ENCODE data around the gene C20orf204.

The C20orf204 gene

GRCh38 chr20:64071341-64072332 lies 35.7 kb downstream of the C20orf204 start:
- no peak for DNase-seq (ENCODE audit: low read depth in 2 of 2)

DNA sequence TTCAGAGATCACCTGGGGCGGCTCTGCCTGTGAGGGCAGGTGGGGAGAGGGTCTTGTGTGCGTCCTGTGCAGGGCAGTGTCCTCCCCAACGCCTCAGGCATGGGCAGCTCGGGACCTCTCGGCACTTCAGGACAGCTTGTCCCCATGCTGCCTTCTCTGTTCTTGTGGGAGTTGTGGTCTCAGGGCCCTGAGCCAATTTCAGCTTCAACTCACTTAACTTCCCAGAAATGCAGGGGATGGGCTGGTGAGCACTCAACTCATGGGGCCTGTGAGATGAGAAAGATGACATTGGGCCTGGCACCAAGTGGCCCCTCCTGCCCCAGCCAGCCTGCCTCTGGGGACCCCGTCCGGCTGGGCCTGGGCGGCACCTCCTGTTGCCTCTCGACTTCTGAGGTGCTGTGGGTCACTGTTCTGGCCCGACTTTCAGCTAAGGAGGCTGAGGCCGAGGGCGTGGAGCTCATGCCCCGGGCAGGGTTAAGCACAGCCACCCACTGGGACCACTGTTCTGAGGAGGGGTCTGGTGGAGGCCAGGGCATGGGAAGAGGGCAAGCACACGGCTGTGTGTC lies 36.6 kb downstream of the C20orf204 start:
- no peak for DNase-seq (ENCODE audit: low read depth in 2 of 2)

- DNase-seq (ENCODE audit: low read depth in 2 of 2) = no peak
These were observed 37.6 kb downstream of the C20orf204 start for GRCh38 chr20:64073476-64074183.

DNA sequence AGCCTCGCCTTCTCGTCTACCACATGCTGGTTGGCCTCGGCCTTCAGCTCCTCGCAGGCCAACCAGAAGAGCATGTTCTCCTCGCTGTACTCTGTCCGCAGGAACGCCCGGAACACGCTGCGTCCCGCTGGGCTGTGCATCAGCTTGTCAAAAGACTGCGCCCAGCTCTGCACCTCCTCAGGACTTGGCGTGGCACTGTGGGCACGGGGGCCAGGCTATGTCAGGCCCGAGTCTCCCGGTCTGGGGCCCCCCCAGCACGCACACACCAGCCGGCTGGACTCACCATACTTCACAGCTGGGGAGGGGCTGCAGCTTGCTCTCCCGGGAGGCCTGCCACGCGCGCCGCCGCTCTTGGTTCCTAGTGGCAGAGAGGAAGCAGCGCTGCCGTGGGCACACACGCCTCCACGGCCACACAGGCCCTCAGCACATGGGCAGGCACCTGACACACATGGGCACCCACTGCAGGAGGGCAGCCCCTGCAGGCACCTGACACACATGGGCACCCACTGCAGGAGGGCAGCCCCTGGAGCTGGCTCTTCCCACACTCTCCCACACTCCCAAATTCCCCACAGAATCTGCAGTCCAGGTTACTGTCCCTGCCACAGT lies 38.3 kb downstream of the C20orf204 start:
- no peak for DNase-seq (ENCODE audit: low read depth in 2 of 2)

- DNase-seq (ENCODE audit: low read depth in 2 of 2) = no peak
These were observed 39.0 kb downstream of the C20orf204 start for GRCh38 chr20:64074963-64075362.

DNA sequence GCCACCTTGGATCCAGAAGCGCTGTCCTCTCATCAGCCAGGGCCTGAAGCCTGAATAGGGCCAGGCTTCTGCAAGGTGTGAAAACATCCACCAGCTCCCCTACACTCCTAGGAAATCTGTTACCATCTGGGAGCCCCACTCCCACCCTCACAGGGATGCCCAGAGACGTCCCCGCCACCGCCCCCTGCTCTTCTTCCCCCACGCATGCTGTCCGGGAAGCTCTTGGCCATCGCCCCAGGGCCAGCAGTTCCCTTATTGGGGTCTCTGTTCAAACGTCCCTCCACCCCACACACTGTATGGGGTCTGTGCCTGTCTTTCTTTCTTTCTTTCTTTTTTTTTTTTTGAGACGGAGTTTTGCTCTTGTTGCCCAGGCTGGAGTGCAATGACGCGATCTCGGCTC lies 39.6 kb downstream of the C20orf204 start:
- no peak for DNase-seq (ENCODE audit: low read depth in 2 of 2)

DNA sequence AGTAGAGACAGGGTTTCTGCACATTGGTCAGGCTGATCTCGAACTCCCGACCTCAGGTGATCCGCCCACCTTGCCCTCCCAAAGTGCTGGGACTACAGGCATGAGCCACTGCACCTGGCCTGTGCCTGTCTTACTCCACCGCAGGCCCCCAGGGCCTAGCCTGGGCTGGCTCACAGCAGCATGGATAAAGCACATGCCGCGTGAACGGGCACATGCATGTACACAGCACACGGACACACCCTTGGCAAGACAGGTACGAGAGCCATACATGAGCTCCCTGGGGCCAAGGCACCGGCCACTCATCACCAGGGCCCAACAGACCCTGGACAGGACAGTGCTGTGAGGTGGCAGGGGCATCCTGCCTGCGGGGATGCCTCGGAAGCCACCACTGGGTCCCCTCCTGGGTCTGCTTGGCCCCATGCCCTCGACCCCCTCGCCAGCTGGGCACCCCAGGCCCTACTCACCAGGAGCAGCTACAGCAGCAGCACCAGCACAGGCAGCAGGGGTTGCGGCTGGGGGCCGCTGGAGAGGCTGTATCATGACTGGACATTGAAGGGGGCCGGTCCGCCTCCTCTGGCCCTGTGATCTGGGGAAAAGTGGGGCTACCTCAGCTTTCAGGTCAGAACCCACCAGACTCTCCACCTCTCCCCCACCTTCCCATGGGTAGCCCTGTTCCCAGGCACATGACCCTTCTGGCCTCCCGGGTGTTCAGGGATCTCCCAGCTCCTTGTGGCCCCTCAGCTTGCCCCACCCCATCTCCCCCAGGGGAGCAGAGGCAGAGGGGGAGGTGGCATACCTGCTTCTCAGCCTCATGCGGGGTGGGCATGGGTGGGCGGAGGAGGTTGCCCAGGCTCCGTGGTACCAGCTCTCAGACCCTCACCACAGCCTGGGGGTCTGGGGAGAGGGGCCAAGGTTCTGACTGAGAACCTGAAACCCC lies 40.3 kb downstream of the C20orf204 start:
- DNase-seq (ENCODE audit: low read depth in 2 of 2) = no peak

DNA sequence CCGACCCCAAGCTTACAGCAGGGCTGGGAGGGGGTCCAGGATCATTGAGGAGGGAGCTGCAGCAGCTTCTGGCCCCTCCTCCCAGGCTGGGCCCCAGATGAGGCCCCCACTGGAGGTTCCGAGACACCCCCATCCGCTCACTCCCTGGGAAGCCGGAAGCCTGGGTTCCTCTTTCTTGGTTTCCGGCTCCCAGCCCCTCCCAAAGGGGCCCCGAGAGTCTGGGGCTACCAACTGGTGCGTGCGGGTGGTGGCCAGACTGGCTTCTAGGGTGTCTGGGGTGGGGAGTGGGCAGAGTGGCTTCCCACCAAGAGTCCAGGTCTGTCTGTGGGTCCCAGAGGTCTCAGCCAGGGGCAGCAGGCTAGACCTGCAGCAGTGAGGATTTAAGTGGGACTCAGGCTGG lies 41.1 kb downstream of the C20orf204 start:
- no peak for DNase-seq (ENCODE audit: low read depth in 2 of 2)

GRCh38 chr20:64077541-64077875 lies 41.5 kb downstream of the C20orf204 start:
- DNase-seq (ENCODE audit: low read depth in 2 of 2) = no peak

- no peak for DNase-seq (ENCODE audit: low read depth in 2 of 2)
These were observed 42.0 kb downstream of the C20orf204 start for GRCh38 chr20:64077876-64078551.

DNA sequence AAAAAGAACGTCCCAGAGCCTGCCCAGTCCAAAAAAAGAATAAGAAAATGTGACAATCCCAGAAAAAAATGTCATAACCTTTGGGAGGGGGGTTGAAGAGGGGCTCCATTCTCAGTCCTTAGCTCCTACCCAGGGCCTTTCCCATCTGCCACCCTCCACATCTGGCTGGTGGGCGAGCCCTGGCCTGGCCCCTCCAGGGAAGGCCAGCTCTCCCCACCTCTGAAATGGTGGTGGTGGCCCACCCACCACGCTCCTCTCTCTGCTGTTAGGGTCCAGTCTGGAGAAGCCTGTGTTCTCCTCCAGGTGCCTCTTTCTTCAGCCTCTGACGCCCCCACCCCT lies 42.9 kb downstream of the C20orf204 start:
- DNase-seq (ENCODE audit: low read depth in 2 of 2) = no peak

GRCh38 chr20:64079273-64080012 lies 43.5 kb downstream of the C20orf204 start, which contains the start of gene RGS19:
Gene RGS19, minus strand, starts transcription at chr20:64079518. Its CDS starts 2,632 bp downstream, at chr20:64076886.
- peak in 1 of 2 donors; percentile 67 for DNase-seq (ENCODE audit: low read depth in 2 of 2)

GRCh38 chr20:64080013-64080812 lies 44.2 kb downstream of the C20orf204 start, which contains the start of gene OPRL1:
Gene OPRL1, plus strand, starts transcription at chr20:64080082. Its CDS starts 12,639 bp downstream, at chr20:64092721.
- no peak for DNase-seq (ENCODE audit: low read depth in 2 of 2)

DNA sequence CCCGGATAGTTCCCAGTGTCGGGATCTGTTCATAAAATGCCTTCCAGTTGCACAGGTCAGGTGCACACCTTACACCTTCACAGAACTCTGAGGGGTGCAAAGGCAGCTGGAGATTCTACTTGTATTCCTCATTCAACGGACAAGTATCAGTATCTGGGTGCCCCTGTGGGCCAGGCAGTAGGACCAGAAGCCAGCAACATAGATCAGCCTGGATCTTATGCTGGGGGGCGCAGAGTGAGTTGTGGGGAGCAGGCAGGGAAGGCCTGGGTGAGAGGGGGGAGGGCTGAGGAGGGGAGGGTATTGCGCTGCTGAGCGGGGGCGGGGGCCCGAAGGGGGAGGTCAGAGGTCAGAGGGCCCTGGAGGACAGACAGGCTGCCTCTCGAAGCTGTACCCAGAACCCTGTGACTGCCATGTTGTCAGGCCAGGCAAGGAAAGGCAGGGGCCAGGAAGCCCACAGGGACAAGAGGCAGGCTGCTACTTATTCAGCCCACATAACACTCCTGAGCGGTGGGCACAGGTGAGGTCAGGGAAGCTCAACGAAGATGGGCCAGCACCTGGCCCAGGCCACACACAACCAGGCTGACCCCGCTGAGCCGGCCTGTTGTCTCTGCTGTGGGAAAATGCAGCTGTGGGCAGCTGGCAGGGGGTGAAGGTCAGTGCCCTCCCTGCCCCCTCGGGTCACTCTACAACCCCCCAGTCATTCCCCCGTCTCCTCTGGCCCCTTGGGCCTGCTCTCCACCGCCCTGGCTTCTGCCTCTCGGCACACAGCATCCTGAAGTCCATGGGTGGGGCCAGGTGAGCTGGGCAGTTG lies 45.0 kb downstream of the C20orf204 start:
- no peak for DNase-seq (ENCODE audit: low read depth in 2 of 2)

DNA sequence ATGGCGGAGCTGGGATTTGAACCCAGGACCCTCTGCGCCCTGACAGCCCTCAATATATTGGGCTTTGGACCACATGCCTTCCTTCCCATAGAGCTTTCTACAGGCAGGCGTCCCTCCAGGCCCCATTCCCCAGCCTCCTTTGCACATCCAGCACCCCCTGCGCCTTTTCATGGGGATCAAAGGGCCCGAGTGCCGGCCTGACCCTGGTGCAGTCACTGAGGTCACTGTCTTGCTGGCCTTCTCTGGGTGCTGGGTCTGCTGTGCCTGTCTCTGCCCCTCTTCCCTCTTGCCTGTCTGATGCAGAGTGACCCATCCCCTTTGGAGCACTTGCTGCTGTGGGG lies 45.6 kb downstream of the C20orf204 start:
- no peak for DNase-seq (ENCODE audit: low read depth in 2 of 2)

DNA sequence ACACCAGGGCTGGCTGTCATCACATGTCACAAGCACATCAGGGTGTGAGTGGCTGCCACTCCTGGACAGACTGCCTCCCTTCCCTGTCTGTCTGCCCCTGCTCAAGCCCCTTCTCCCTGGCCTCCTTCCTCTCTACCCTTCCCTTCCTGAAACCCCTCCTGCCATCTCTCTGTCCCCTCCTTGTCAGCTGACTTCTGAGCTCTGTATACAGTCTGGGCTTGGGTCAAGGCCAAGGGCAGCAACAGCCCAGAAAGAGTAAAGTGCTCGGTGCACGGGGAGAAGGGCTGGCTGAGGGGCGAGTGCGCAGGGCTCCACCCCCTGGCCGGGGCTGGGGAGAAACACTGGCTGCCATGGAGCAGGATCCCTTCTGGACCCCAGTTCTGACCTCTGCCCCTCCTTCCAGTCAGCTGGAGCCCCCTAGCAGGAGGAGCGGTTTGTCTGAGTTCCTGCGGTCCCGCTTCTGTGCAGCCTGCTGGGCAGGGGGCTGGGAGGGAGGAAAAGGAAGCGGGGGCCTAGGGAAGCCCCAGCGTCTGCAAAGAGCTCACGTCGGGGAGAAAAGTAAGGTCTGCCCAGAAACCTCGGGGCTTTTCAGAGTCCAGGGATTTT lies 46.2 kb downstream of the C20orf204 start:
- DNase-seq (ENCODE audit: low read depth in 2 of 2) = no peak

- no peak for DNase-seq (ENCODE audit: low read depth in 2 of 2)
These were observed 46.9 kb downstream of the C20orf204 start for GRCh38 chr20:64082820-64083377.

All from stimulated activated CD4-positive, alpha-beta T cell treated with anti-CD3 and anti-CD28 coated beads, Interleukin-4, amount 100 ng/mL, for 48 hours (primary cell).